Nephron progenitor cell (in vitro differentiated cells): ENCODE data around the gene CNTN2.

ENCODE experiments used
- DNase-seq: peaks from one replicate; pipeline ENCODE4 v3.0.0; 2021
- H3K27ac Mint-ChIP-seq: 2 replicates; pipeline ENCODE4 v1.8.0; 2021; ENCODE audit warnings: mild to moderate bottlenecking, moderate library complexity, mixed read lengths
- H3K27me3 Mint-ChIP-seq: 2 replicates; pipeline ENCODE4 v1.8.0; 2021; ENCODE audit warnings: mild to moderate bottlenecking, low read depth, mixed read lengths; ENCODE audit not compliant: poor library complexity
- H3K36me3 Mint-ChIP-seq: 2 replicates; pipeline ENCODE4 v1.8.0; 2021; ENCODE audit warnings: low read depth, mixed read lengths
- H3K4me1 Mint-ChIP-seq: 2 replicates; pipeline ENCODE4 v1.8.0; 2021; ENCODE audit warnings: mixed read lengths
- H3K4me3 Mint-ChIP-seq: 2 replicates; pipeline ENCODE4 v1.8.0; 2021; ENCODE audit warnings: mild to moderate bottlenecking, moderate library complexity, mixed read lengths
- H3K9me3 Mint-ChIP-seq: 2 replicates; pipeline ENCODE4 v1.8.0; 2021; ENCODE audit warnings: mild to moderate bottlenecking, moderate library complexity, mixed read lengths
- TF ChIP-seq, protein P1 (sequence below): fragments of 200-600 bp; sonication (generic); IDR thresholded peaks from 2 replicates; pipeline ENCODE4 v1.5.0; 2021; ENCODE audit warnings: antibody characterized with exemption

CNTN2 gene

DNA sequence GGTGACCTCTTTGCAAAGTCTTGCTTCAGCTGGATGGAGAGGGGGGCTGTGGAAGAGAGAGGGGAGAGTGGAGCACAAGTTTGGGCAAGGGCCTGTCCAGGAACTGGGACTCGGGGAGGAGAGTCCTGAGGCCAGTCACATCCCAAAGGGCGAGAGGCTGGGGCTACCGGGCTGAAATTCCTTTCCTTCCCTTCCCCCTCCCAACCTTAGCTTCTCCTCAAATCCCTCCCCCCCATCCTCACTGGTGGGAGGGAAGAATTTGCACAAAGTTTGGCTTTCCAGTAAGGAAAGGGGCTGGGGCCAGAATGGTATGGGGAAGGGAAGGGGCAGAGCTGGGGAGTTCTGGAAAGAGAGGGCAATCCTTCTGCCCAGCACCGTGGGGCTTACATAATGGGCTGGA lies 854 bp downstream of the CNTN2 start:
- H3K9me3 Mint-ChIP-seq = no peaks in the 10 kb centered on the region
- no peak for DNase-seq
- H3K36me3 Mint-ChIP-seq = no peaks in the 10 kb centered on the region
- H3K27ac Mint-ChIP-seq = no peak overlapping the region
- H3K27me3 Mint-ChIP-seq = peaks cover 84% of the 10 kb centered on the region
- no peak overlapping the region for H3K4me3 Mint-ChIP-seq
- TF ChIP-seq, protein P1, sequence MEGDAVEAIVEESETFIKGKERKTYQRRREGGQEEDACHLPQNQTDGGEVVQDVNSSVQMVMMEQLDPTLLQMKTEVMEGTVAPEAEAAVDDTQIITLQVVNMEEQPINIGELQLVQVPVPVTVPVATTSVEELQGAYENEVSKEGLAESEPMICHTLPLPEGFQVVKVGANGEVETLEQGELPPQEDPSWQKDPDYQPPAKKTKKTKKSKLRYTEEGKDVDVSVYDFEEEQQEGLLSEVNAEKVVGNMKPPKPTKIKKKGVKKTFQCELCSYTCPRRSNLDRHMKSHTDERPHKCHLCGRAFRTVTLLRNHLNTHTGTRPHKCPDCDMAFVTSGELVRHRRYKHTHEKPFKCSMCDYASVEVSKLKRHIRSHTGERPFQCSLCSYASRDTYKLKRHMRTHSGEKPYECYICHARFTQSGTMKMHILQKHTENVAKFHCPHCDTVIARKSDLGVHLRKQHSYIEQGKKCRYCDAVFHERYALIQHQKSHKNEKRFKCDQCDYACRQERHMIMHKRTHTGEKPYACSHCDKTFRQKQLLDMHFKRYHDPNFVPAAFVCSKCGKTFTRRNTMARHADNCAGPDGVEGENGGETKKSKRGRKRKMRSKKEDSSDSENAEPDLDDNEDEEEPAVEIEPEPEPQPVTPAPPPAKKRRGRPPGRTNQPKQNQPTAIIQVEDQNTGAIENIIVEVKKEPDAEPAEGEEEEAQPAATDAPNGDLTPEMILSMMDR = no peak
- H3K4me1 Mint-ChIP-seq = peaks cover 44% of the 10 kb centered on the region

DNA sequence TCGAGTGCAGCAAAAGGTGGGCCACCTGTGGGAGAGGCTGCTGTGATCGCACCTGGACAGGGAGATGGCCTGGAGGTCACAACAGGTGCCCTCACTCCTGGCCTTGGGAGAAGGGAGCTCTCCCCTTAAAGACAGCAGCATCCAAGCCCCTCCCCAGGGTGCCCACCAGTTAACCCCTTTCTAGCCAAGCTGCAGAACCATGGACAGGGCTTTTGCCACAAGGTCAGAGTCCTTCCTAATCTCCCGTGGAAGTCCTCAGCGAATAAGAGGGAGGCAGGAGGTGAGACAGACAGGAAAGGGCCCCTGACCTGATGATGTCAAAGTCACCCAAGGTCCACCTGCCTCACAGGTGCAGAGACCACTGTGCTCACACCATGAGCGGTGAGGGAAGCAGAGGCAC lies 1.7 kb downstream of the CNTN2 start:
- Mint-ChIP-seq H3K4me1 (peaks cover 50% of the 10 kb centered on the region), H3K27ac (no peak overlapping the region), H3K9me3 (no peaks in the 10 kb centered on the region), H3K27me3 (peaks cover 82% of the 10 kb centered on the region), H3K4me3 (no peak overlapping the region), H3K36me3 (no peaks in the 10 kb centered on the region)
- TF ChIP-seq, protein P1 = no peak
- DNase-seq = no peak

DNA sequence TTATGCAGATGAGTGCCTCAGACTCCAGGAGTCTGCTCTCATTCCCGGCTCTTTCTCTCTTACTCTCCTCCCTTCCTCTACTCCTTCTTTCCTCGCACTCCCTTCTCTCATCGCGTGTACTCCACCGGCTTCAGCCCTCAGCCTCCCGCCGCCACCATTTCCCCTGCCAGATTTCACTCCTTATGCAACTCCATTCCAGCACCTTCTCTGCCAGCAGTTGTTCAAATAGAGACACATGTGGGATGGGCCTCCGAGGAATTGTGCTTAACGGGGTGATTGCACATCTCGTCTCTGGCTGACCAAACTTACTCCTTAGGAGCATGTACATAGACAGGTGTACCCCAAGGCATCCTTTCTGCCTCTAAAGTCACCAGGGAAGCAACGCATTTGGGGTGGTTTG lies 2.1 kb downstream of the CNTN2 start:
- Mint-ChIP-seq H3K4me3 (no peak overlapping the region), H3K27me3 (peaks cover 81% of the 10 kb centered on the region), H3K36me3 (no peaks in the 10 kb centered on the region), H3K4me1 (peaks cover 50% of the 10 kb centered on the region), H3K27ac (no peak overlapping the region), H3K9me3 (no peaks in the 10 kb centered on the region)
- TF ChIP-seq, protein P1 = no peak
- DNase-seq = no peak

DNA sequence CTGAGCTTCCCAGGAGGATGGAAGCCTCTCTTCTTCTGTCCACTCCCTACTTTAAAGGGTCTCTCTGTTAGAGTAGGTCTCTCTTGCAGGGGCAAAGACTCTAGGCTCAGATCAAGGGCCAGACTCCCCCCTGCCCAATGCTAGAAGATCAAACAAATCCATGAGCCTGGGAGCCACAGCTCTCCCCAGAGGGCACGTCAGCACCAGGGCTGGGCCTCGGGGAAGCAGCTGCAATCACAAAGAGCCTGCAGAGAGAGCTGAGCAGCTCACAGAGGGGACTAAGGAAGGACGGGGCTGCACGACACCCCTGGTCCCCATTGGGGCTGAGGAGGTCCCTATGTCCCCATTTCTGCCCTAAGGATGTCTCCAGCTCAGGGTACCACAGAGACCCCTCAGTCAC lies 3.9 kb downstream of the CNTN2 start:
- H3K9me3 Mint-ChIP-seq = no peaks in the 10 kb centered on the region
- H3K4me1 Mint-ChIP-seq = peaks cover 50% of the 10 kb centered on the region
- TF ChIP-seq, protein P1 = no peak
- peaks cover 70% of the 10 kb centered on the region for H3K27me3 Mint-ChIP-seq
- no peaks in the 10 kb centered on the region for H3K36me3 Mint-ChIP-seq
- no peak overlapping the region for H3K4me3 Mint-ChIP-seq
- no peak for DNase-seq
- H3K27ac Mint-ChIP-seq = no peak overlapping the region

DNA sequence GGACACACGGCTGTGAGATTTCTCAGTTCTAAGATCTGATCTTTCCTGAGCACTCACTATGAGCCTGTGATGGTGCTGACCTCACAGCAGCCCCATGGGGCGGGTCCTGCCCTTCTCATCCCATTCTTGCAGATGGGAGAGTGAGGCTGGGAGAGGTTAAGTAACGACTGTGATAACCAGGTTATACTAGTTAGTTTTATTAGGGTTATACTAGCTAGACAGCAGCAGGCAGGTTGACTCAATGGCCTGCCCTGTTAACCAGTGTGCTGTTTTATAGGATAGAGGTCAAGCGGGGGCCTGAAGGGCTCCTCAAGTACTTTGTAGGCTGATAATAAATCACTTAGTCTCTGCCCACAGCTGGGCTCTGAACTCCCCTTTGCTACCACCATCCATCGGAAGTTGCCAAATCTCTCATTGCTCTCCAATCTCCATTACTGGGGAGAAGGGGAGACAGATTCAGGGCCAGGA lies 4.8 kb downstream of the CNTN2 start:
- Mint-ChIP-seq H3K27ac (no peak overlapping the region), H3K4me1 (peaks cover 53% of the 10 kb centered on the region), H3K9me3 (no peaks in the 10 kb centered on the region), H3K27me3 (peaks cover 67% of the 10 kb centered on the region), H3K36me3 (no peaks in the 10 kb centered on the region), H3K4me3 (no peak overlapping the region)
- no peak for DNase-seq
- TF ChIP-seq, protein P1 = no peak

DNA sequence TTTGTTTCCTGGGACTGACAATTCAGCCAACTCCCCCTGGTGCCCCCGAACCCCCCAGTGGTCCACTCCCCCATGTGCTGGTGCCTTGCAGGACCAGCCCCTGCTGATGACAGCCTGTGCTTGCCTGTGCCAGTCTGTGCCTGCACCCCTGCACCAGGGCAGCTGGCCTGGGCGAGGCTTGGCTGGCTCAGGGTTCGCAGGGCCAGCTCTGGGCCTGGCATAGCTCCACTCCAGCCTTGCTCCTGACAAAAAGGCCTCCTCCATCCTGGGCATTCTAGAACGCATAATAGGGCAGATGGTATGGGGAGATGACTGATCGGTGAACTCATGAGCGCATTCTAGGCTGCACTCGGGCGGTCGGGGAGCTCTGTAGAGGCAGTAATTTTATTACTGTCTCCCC lies 5.4 kb downstream of the CNTN2 start:
- TF ChIP-seq, protein P1 = no peak
- no peak for DNase-seq
- Mint-ChIP-seq H3K36me3 (no peaks in the 10 kb centered on the region), H3K4me3 (no peak overlapping the region), H3K27ac (no peak overlapping the region), H3K27me3 (peaks cover 63% of the 10 kb centered on the region), H3K4me1 (peaks cover 53% of the 10 kb centered on the region), H3K9me3 (no peaks in the 10 kb centered on the region)
